HG03280 (cell line): ENCODE measurements around the gene CCDC187.

Experiments used
- ATAC-seq: cut with Tn5 transposase; IDR thresholded peaks from one replicate; pipeline ENCODE4 v1.9.1; 2021; ENCODE audit warnings: mild to moderate bottlenecking, moderate library complexity; ENCODE audit not compliant: unreplicated experiment

The CCDC187 gene

DNA sequence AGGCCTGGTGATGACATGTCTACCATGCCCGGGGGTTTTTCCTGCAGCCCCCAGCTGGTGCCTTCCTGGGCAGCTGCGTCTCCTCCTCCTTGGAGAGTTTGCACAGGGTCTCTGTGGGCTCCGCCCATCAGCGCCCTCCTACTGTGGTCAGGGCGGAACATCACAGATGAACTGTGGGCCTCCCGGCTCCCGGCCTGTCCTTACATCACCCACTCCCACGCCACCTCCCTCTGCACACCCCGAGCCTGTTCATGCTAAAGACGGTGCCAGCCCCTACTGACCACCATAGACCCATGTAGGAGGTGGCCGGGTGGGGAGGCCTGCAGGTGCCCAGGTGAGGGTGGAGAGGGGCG is 36.0 kb upstream of the CCDC187 start:
- ATAC-seq: no peak

DNA sequence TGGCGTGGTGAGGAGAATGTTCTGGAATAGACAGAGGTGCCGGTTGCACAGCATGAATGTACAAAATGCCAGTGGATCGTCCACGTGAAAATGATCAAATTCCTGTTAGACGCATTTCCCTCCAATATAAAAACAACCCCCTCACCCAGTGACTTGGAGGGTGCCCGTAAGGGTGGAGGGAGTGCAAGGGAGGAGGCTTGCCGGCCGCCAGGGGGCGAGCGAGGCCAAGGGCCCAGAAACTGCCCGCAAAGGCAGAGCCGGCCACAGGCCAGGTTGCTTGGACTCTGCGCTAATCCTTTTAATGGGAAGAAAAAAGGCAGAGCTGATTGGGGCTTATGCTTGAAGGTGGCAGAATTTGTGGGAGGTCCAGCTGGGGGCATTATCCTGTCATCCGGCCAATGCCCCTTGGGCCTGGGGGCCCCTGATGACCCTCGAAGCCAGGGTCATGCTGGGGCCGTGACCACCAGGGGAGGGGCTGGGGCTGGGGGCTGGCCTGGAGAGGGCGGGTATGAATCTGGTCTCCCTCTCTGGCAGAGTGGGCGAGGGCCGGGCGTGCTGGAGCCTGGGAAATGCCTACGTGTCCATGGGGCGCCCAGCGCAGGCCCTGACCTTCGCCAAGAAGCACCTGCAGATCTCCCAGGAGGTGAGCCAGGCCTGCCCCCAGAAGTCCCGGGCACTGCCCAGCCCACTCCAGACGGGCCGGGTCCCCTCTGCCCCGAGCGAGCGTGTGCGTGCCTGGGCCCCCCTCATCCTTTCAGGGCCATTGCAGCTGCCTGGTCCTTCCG is 35.5 kb upstream of the CCDC187 start:
- ATAC-seq: no peak

DNA sequence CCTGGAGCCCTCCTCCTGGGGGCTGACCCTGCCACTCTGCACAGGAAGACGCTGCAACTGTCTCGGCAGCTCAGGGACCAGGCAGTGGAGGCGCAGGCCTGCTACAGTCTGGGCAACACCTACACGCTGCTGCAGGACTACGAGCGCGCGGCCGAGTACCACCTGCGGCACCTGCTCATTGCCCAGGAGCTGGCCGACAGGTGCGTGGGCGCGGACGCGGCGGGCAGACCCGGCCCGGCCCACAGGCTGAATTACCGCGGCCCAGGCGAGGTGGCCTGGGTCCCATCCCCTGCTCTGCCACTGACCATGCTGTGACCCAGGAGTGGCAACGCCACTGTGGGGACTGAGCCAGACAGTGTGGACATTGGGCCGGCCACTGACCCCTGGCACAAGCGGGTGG is 34.6 kb upstream of the CCDC187 start:
- no peak for ATAC-seq

DNA sequence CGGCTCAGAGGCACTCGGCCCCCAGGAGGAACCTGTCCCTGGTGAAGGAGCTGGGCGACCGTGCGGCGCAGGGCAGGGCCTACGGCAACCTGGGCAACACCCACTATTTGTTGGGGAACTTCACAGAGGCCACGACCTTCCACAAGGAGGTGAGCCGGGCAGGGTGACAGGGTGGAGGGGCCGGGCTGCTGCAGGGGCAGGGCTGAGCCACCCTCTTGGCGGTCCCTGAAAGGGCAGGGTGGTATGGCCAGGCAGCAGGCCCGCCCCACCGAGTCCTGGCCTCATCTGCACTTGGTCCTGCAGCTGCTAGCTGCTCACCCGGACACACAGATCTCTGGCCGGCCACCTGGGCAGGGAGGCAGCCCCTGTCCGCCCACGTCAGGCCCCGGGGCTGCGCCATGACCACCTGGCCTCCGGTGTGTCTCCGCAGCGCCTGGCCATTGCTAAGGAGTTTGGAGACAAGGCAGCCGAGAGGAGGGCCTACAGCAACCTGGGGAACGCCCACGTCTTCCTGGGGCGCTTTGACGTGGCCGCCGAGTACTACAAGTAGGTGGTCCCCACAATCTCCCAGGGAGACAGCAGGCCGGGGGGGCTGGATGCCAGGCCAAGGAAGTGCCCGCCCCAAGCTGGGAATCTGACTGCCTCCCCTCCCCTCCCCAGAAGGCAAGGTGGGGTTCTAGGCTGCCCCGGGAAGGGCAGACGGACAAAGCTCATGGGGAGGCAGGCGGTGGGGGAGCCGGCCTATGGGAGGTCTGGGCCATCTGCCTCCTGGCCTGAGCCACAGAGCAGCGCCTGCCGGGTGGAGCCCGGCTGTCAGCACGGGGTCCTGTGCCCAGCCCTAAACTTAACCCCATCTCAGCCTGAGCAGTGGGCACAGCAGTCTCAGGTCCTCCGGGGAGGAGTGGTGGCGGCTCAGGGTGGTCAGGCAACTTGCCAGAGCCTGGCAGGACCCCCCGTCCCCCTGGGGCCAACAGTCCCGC is 33.8 kb upstream of the CCDC187 start:
- no peak for ATAC-seq

DNA sequence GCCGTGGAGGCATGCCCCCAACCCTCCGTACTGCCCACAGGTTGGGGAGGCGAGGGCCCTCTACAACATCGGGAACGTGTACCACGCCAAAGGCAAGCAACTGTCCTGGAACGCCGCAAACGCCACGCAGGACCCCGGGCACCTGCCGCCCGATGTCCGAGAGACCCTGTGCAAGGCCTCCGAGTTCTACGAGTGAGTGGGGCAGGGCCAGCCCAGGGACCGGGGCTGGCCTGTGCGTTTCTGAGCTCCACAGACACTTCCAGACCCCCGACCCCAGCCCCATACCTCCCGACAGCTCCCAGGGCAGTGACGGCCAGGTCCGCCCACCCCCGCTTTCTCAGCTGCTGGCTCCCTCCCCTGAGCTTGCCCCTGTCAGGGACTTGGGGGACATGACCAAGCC is 33.0 kb upstream of the CCDC187 start:
- no peak for ATAC-seq

DNA sequence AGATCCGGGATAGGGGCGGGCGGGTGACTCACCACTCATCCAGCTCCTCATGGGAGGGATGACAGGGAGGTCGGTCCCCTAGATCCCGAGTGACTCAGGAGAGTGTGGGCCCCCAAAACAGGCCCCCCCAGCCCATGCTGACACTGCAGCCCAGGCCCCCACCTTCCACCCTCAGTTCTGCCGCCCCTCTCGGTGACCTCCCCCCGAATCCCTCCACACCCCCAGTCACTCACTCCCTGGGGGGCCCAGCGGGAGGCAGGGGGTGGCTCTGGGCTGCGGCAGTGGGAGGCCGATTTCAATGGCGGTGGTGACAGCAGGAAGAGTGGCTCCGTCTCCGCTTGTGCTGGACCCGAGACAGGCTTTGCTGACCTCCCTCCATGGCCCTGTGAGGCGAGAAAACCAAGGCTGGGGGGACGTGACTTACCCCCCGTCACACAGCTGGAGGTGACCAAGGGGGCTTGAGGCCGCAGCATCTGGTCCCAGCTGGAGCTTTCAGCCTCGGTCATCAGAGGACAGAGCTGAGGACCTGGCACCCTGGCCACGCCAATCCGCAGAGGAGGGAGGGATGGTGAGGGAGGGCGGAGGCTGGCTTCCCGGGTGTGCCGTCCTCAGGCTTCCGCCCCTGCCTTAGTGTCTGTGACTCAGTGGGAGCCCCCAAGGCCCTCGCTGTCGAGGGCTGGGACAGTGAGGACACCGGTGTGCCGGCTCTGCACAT is 32.4 kb upstream of the CCDC187 start:
- ATAC-seq: no peak

DNA sequence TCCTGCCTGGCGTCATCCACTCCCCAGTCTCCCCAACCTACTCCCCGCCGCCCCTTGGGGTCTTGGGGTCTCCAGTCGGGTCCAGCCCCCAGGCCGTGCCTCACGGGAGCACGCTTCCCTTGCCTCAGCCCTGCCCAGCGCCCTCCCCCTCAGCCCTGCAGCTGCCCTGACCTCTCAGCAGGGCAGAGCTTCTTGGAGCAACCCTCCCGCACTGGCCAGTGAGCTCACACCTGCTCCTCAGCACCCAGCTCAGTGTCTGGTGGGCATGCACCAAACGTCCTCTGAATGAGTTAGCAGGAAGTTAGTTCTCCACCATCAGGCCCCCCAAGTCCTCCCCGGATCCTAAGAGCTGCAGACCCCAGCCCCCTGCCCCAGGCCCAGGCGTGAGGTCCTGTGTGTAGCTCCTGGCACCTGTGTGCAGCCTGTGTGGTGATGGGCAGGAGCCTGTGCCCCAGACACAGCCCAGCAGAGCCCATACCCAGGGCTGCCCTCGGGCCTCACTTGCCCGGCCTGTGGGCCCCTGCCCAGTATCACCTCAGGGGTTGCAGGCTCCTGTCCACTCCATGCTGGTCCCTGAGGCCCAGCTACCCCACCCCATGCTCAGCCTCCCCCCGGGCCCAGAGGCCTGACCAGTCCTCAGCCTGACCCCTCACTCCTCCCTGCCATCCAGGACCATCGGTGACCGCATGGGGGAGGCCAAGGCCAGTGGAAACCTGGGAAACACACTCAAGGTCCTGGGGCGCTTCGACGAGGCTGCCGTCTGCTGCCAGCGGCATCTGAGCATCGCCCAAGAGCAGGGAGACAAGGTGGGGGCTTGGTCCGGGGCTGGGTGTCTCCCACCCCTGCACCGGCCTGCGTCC is 31.6 kb upstream of the CCDC187 start:
- ATAC-seq: no peak

DNA sequence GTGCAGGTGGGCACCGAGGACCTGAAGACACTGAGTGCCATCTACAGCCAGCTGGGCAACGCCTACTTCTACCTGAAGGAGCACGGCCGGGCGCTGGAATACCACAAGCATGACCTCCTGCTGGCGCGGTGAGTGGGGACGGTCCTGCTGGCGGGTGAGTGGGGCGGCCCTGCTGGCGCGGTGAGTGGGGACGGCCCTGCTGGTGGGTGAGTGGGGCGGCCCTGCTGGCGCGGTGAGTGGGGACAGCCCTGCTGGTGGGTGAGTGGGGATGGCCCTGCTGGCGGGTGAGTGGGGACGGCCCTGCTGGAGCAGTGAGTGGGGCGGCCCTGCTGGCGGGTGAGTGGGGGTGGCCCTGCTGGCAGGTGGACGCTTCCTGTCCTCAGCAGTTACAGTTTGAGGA is 30.6 kb upstream of the CCDC187 start:
- ATAC-seq: no peak

DNA sequence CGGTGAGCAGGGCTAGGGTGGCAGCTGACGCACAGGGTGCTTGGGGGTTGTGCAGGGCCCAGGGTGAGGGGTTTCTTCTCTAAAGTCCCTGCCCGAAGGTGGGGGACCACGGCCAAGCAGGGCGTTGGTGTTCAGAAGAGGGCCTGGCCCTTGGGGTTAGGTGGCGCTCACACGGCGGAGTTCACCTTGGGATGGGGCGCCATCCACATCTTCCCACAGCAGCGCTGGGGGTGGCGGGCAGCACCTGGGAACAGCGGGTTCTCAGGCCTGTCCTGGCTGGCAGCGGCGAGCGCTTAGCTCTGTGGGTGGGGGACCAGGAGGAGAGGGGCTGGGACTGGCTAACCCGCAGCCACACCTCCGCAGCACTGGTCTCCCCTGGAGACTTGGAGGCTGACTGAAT is 29.6 kb upstream of the CCDC187 start:
- ATAC-seq: no peak

DNA sequence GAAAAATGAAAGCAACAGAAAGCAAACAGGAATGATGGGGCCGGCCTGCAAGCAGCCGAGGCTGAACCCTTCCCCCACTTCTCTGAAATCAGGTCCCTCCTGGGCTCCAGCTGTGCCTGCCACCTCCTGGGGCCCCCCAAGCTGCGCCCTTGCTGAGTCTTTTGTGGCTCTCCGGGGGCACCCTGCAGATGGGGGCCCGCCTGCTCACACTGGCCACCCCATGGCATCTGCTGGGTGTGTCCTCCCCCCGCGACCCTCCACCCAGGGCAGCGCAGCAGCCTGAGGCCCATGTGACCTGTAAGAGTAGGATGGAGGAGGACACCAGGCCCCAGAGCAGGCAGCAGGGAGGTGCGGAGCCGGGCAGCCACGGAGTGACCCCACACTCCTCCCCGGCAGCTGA is 29.2 kb upstream of the CCDC187 start:
- ATAC-seq: no peak

DNA sequence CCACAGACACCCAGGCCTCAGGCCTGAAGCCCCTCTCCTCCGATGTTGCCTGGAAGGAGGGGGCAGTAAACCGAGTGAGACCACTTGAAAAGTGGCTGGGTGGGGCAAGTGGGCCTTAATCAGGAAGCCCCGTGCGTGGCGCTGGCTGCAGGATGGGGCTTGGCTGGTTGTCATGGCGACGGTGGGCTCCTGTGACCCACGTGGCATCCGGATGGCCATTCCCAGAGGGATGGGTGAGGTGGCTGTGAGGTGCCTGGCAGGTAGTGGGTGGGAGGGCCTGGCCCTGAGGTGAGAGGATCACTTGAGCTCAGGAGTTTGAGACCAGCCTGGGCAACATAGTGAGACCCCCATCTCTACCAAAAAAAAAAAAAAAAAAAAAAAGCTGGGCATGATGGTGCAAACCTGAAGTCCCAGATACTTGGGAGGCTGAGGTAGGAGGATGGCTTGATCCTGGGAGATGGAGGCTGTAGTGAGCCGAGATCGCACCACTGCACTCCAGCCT is 28.6 kb upstream of the CCDC187 start:
- ATAC-seq: no peak

DNA sequence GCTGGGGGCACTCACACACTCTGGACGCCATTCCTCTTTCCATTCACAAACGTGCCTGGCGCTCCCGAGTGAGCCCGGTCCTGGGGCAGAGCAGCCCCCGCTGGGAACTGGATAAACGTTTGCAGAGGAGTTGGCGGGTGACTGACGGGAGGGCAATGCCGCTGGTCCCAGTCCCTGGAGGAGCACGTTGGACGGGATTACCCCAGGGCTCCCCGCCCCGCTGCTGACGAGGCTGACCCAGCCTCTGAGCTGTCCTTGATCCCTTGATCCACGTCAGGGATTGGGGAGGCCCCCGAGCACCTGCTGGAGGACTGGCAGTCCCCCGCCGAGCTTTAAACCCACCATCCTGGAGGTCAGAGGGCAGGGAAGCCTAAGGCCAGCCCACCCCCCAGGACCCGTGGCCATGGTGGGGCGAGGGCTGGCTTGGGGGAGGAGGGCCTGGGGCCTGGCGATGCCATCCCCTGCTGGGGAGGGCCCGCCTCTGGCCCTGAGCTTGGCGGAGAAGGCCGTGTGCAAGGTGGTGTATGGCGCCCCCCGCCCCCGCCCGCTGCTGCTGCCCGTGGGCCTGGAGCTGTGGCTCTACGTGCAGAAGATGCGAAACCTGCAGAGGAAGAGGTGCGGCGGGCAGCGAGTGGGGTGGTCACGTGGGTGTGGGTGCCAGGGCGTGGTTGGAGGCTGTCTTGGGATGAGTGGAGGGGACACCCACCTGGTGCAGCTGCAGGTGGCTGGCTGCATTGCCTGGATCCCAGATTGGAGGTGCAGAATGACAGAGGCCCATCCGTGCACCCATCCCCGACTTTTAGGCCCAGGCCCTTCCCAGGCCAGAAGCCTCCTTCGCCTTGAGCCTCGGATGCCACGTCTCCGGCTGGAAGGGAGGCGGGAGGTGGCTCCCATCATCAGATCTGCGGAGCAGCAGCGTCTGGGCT is 27.9 kb upstream of the CCDC187 start:
- no peak for ATAC-seq

DNA sequence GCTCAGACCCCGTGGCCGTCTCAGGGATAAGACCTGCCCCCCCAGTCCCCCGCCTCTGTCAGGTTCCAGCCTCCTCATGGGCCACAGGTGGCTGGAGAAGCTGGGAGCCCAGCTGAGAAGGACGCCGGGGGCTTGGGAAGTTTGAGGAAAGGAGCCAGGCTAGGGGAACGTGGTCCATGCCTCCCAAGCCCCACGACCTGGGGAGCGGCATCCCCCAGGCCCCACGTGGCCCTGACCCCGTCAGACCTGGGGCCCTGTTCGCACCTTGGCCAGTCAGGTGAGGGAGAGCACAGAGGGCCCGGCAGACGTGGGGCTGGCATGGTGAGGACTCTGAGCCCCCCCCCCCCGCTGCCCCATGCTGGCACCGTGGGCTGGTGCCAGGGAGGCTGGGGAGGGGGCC is 27.1 kb upstream of the CCDC187 start:
- no peak for ATAC-seq

DNA sequence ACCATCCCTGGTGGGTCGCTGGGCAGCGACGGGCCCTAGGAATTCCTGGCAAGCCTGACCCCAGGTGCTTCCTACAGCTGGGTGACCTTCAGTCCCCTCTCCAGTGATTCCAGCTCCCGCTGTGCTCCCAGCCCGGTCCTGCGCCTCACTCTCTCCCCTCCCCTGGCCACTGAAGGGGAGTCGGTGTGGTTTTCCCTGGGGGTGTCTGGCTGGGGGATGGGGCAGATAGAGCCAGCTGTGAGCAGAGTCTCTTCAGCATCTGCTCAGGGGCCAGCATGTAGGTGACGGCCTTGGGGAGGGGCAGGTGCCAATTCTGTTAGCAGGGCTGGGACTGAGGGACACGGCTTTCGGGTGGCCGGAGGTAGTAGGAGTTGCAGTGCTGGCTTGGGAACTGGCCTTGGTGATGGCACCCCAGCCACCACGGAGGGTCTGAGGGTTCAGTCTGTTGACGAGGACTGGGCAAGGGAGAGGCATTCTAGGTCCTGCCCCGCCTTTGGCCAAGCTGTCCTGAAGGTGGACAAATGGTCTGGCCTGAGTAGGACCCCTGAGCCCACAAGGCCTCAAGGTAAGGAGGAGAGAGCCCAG is 26.6 kb upstream of the CCDC187 start:
- ATAC-seq: no peak

DNA sequence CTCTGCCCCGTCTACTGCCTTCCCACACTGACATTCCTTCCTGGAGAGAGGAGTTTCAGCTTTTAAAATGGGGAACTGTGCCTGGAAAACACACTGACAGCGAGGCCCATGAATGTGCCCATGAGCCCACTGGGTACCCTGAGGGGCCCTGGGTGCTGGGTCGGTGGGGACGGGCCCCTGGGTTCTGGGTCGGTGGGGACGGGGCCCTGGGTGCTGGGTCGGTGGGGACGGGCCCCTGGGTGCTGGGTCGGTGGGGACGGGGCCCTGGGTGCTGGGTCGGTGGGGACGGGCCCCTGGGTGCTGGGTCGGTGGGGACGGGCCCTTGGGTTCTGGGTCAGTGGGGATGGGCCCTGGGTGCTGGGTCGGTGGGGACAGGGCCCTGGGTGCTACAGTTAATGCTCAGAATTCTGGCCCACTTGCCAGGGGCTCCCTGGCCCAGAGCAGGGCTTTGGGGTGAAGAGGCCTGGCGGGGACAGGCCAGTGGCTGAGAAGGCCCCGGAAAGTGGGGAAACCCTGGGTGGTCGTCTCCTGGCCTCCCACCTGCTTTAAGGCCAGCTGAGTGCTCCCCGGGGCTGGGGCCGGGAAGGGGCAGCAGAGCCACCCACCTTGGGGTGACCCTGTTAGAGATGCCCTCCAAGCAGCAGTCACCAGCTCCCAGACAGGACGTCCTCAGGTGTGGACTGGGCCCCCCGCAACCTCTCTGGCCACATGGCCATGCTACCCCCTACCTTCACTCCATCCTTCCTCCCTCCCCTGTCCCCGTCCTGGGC is 25.9 kb upstream of the CCDC187 start:
- no peak for ATAC-seq

DNA sequence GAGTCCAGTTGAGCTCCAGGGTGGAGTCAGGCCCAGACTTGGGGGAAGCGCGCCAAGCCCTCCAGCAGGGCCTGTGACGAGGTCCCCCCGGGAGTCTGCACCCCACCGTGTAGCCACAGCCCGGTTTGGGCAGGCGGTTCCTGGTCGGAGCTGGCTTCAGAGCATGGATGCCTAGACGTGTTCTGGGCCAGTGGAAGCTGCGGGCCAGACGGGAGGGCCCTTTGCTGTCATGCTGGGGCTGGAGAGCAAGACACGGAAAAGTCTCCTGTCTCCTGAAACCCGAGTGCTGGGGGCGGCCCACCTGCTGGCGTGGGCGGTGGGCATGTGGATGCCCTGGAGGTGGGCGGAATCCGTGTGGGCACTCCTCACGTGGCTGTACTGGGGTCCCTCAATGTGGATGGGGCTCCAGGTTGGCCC is 25.3 kb upstream of the CCDC187 start:
- ATAC-seq: no peak

DNA sequence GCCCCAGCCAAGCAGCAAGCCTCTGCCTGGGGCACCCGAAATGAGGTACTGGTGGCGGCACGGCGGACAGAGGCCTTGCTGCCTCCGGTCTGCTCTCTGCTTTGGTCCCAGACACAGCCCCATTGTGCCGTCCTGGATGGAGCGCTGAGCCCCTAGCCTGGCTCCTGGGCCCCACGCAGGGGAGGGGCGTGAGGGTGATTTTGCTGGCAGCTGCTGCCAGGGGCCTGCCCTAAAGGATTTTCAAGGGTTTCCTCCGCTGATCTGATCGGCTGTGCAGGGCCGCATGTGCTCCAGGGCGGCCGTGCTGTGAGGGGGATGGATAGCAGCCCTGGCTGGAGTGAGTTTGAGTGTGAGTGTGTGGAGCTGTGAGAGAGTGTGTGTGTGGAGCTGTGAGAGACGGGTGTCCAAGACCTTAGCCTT is 24.7 kb upstream of the CCDC187 start:
- ATAC-seq: no peak

DNA sequence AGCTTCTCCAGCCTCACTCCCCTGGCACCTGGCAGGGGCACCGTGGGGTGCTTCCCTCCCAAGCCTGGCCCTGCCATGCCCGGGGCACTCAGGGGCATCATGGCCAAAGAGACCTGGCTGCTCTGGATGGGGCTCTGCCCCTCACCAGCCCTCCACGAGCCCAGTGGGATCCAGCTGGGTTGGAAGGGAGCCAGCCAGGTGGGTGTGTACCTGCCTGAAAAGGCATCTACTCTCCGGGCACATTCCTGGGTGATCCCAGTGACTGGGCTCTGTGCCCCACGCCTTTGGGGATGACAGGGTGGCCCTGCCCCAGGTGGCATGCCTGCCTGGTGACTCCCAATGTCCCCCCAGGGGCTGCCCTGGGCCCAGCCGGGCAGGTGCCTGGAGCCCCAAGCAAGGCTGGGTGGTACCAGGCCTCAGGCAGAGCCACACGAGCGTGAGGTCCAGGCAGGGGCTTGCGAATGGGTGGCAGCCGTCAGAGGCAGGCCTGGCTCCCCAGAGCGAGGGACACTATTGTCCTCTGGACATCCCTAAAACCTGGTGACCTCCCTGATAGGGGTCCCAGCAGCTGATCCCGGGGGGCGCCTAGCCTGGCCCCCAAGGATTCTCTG is 24.2 kb upstream of the CCDC187 start:
- ATAC-seq: no peak
